NOMO-1 (cell line): ENCODE results near the gene ZNF516.

ENCODE experiments used
- DNase-seq, 2 experiments: peaks; one replicate each; lab custom pipeline; 2025; ENCODE audit not compliant: unreplicated experiment in 2 of 2; lab: John Stamatoyannopoulos, UW

The ZNF516 gene

GRCh38 chr18:76491776-76492668 lies 3.0 kb downstream of the ZNF516 start:
- peak; percentile 31 to 52 for DNase-seq

DNA sequence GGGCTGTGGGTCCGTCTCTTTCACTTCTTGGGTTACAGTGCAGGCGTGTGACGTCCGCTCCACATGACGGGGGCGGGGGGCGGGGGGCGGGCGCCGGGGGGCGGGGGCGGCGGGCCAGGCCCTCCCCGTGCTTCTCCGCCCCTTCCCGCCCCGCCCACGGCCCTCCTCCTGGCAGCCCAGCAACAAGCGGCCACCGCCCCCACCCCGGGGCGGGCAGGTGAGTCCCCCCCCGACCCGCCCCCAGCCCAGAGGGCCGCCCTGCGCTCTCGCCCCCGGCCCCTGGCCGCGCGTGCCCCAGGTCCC lies 3.6 kb downstream of the ZNF516 start:
- peak; percentile 38 to 52 for DNase-seq

DNA sequence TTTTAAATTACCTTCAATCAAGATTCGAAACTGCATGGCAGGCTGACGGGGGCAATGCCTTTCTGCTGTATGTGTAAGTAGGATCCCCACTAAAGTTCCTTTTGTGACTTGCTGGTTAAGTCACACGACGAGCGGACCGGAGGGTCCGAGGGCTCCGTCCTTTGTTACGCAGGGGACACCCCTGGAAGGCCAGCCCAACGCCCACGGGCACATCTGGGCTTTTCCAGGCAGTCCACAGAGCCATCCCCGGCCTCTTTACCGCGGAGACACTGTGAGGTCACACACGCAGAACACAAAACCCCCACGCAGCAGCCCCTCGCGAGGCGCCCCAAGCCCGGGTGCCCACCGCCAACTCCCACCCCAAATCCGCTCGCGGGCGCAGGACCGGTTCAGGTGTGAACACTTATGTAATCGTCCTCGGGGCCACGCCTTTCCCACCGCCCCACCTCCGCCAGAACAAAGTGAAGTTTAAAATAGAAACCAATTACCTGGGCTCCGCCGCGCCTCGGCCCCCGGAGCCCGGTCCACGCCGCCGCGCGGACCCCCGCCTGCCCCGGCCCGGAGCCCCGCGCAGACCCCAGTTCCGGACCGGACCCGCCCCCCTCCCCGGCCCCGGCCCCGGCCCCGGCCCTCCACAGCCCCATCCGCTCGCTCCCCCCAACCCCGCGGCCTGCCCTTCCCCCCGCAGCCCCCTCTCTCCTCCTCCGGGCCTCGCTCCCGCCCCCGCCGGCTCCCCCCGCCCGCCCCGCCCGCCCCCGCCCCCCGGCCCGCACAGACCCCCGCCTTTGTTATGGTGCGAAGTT lies 4.2 kb downstream of the ZNF516 start:
- peak in 1 of 2 experiments; percentile 23 for DNase-seq

DNA sequence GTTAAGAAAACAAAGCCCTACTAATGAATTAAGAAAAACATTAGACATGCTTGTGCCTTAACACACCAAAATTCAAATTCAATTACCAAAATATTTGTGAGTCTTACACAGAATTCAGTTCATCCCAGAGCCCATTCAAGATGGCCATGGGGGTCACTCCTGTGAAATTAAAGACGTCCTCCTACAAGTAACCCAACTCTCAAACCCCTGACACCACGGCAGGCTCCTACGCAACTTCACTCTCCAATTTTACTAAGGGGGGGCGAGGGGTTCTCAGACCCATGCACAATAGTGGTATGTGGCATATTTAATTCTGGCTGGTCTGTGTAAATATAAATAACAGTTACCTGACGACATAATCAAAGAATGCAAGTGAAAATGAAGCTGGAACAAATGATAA lies 5.0 kb downstream of the ZNF516 start:
- no peak for DNase-seq

DNA sequence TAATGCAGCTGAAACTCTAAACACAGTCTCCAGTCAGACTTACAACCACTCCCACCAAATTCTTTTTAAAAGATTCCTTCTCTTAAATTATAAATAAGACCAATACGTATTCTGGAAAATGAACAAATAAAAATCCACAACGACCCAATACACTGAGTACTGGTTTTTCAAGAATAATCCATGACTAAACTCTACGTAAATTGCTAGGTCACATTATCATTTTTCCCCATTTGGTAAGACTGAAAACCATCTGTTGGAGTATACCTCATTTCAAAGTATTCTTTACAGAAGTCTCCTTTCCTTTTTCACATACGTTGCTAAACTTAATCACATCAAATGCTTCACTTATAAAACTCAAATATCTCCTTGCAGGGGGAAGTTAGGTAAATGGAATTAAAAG lies 6.0 kb downstream of the ZNF516 start:
- no peak for DNase-seq

DNA sequence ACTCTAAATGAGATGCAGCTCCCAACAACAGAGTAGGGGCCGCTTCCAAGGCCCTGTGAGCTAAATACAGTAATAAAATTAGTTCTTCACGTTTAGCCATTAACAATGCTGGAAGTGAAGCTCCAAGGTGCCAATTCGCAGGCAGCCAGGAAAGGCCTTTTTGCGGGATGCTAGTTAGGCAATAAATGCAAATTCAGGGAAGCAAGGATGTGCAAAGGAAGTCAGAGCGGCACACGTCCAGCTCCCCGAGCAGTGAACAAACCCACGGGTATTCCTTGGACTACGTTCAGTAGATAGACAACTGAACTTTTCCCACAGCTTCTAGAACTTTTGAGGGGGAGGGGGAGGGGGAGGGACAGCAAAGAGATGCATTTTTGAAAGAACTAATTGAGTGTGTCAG lies 6.9 kb downstream of the ZNF516 start:
- DNase-seq = no peak

DNA sequence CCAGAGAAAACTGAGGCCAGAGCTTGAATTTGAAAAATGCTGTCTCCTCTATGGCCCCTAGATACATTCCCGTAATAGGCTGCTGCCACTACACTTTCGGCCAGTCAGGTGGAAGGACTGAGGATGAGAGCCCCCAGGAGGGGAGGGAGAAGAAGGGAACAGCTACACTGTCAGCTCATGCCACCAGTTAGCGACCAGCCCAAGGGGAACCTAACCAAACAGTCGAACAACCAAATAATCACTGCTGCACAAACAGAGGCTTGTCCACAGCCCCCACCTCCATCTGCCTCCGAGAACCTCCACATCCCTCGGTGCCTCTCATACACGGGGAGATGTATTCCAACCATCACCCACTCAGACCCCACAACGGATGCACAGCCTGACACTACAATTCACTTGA lies 7.3 kb downstream of the ZNF516 start:
- DNase-seq = no peak

DNA sequence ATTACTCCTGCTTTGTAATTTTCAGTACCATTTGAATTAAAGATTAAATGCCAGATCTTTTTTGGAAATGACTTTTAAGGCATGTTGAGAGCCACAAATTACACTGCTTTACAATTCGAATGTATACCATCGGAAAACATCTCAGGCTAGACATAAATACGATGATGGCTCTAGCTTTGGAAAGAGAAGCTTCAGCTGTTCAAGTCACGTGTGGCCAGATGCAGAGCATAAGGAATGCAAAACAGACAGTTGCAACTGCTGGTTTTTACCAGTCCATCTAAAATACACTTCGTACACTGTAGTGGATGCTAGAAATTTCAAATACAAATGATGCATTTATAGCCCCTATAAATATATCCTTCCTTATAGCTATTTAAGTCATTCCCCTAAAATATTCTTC lies 8.0 kb downstream of the ZNF516 start:
- no peak for DNase-seq

DNA sequence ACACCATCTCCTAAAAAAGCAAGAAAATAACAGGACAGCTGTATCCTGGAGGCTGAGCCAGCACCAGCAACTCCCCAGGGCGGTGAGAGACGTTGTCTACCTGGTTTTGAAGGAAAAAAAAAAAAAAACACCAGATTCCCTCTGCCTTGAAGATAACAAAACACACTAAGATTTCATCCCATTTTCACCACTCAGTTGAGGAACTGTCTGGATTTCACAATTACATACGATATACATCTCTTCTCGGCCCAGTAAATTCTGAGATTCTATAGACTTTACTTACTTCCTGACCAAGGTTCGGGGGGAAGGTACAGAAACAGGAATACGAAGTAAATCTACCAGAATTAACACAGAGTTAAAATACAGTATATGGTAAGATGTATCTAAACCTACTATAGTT lies 8.5 kb downstream of the ZNF516 start:
- DNase-seq = peak in 1 of 2 experiments; percentile 38

GRCh38 chr18:76486038-76486437 lies 9.0 kb downstream of the ZNF516 start:
- no peak for DNase-seq

- peak; percentile 62 to 83 for DNase-seq
Observed at GRCh38 chr18:76484749-76485387, 10.2 kb downstream of the ZNF516 start.

DNA sequence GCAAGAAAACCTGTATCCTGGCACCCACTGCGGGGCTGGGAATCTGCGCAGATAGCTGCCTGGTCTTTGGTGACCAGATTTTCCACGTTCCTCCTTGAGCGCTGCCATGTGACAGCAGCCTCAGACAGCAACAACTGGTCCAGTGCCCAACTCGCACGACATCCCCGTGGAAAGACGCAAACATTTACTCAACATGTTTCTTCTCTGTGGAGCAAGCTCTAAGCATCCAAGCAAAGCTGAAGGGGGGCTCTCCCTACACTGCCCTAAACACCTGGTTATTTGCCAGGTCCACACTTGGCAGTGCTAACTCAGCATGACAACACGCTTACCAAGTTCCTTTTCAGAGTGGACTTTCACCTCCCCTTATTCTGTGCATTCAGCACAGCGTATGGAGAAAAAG lies 11.3 kb downstream of the ZNF516 start:
- DNase-seq = no peak

GRCh38 chr18:76482971-76483691 lies 11.9 kb downstream of the ZNF516 start:
- peak; percentile 39 to 42 for DNase-seq

- DNase-seq = no peak
Observed at GRCh38 chr18:76482267-76482666, 12.8 kb downstream of the ZNF516 start.

- no peak for DNase-seq
Observed at GRCh38 chr18:76480913-76481312, 14.1 kb downstream of the ZNF516 start.

- no peak for DNase-seq
Observed at GRCh38 chr18:76479351-76480238, 15.4 kb downstream of the ZNF516 start.

- DNase-seq = peak in 1 of 2 experiments; percentile 52
Observed at GRCh38 chr18:76476665-76477561, 18.1 kb downstream of the ZNF516 start.

DNA sequence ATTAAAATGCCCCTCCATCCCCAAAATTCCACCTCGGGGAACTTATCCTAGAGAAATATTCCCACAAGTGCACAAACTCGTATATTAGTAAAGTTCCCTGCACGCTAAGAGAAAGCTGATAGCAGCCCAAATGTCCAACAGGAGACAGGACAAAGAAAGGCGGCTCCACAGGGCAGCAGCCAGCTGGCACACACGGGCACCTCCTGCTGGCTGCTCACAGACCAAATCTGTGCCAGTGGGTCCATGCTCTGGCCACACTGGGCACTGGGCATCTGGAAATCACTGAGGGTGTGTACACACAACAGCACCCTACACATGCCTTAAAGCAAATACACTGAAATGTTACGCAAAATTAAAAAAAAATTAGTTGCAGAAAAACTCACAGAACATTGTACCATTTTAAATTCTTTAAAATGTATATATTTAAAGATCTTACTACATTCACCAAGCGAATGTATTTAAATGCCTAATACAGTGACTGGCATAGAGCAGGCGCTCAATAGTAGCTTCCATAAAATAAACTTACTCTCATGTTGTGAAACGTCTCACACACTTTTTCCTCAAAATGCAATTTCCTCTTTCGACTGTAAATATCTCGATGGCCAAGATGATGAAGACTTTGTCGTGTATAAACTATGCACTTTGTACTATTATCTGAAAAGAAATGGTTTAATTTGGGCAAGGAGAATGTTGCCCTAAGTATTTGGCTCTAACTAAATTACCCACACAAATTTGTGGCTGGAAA lies 19.4 kb downstream of the ZNF516 start:
- peak in 1 of 2 experiments; percentile 84 for DNase-seq
